ENCODE data around the gene CENPK.

CENPK gene

GRCh38 chr5:65566505-65566904 is 3.5 kb upstream of the CENPK start:
- no peak for TF ChIP-seq ZFX (IDR thresholded peaks at IDR 0.05; ENCODE audit: borderline replicate concordance)
- no peak for TF ChIP-seq CTCF (IDR thresholded peaks at IDR 0.05)

DNA sequence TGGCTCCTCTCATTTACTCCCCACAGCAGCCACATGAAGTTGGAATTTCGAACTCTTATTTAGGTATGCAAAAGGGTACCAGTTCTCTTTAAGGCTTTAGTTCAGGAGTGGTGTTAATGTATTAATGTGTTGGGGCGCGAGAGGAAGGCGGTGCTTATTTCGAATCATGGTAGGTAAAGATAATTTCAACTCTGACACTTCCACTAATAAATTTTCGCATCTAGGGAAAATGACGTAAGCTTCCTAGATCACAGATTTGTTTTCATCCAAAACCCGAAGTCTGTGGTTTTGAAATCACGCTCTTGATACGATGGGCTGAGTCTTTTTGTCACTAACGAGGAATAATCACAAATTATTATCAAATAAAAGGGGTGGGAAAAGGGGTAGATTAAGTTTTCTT is 809 bp upstream of the CENPK start:
- H3K27ac ChIP-seq, result peak overlapping the region; percentile 82
- TF ChIP-seq CTCF (IDR thresholded peaks at IDR 0.05), result no peak
- no peak for TF ChIP-seq ZFX (IDR thresholded peaks at IDR 0.05; ENCODE audit: borderline replicate concordance)

More at GRCh38 chr5:65566505-65566904, 3.5 kb upstream of the CENPK start:
- no peak overlapping the region for H3K27ac ChIP-seq

- TF ChIP-seq ZFX (IDR thresholded peaks at IDR 0.05; ENCODE audit: borderline replicate concordance), result no peak
- TF ChIP-seq CTCF (IDR thresholded peaks at IDR 0.05), result no peak
- no peak overlapping the region for H3K27ac ChIP-seq
These were observed 6.2 kb downstream of the CENPK start for GRCh38 chr5:65556718-65557117.

DNA sequence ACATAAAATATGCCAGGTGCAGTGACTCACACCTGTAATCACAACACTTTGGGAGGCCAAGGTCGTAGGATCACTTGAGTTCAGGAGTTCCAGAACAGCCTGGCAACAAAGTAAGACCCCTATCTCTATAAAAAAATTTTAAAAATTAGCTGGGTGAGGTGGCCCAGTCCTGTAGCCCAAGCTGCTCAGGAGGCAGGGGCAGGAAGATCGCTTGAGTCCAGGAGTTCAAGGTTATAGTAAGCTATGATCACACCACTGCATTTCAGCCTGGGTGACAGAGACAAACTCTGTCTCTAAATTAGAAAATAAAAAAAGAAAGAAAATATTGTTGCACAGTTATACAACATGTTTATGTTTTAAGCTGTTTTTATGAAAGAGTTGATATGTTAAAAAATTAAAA is 6.8 kb downstream of the CENPK start:
- H3K27ac ChIP-seq, result no peak overlapping the region
- TF ChIP-seq ZFX (IDR thresholded peaks at IDR 0.05; ENCODE audit: borderline replicate concordance) (no peak), CTCF (IDR thresholded peaks at IDR 0.05) (no peak)

DNA sequence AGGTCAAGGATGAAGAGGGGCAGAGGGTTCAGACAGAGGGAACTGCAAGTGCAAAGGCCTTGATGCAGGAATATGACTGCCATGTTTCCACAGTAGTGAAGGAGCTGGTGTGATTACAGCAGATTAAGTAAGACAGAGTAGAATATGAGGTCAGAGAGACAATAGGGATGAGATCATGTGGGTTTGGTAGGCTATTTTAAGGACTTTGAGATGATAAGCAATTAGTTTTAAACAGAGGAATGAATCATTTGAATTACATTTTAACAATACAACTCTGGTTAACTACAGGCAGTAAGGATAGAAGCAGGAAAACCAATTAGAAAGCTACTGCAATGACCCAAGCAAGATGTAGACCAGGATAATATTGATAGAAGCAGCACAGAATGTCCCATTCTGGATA is 7.7 kb downstream of the CENPK start:
- H3K27ac ChIP-seq, result no peak overlapping the region
- TF ChIP-seq CTCF (IDR thresholded peaks at IDR 0.05) (no peak), ZFX (IDR thresholded peaks at IDR 0.05; ENCODE audit: borderline replicate concordance) (no peak)

DNA sequence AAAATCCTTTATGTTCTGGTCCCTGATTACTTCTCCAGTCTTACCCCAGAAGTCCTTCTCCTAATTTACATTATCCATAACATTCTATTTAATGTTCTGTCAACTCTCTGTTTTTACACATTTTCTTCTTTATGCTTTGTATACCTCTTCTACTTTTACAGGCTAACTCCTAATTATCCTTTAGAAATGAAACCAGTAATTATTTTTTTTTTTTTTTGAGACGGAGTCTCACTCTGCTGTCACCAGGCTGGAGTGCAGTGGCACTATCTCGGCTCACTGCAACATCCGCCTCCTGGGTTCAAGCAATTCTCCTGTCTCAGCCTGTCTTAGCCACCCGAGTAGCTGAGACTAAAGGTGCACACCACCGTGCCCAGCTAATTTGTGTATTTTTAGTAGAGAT is 9.0 kb downstream of the CENPK start:
- no peak overlapping the region for H3K27ac ChIP-seq
- TF ChIP-seq ZFX (IDR thresholded peaks at IDR 0.05; ENCODE audit: borderline replicate concordance), result no peak
- TF ChIP-seq CTCF (IDR thresholded peaks at IDR 0.05), result no peak

GRCh38 chr5:65548281-65548680 is 14.7 kb downstream of the CENPK start:
- H3K27ac ChIP-seq, result no peak overlapping the region
- TF ChIP-seq ZFX (IDR thresholded peaks at IDR 0.05; ENCODE audit: borderline replicate concordance), result no peak
- no peak for TF ChIP-seq CTCF (IDR thresholded peaks at IDR 0.05)
